A549 (cell line): ENCODE data around the gene LAMTOR5.

Source experiments
- BHLHE40 ChIP-seq: IDR thresholded peaks from 2 replicates; pipeline ENCODE4 v1.6.1; 2012; ENCODE audit warnings: low read depth, low read length, inconsistent platforms
- CTCF ChIP-seq: fragments of >200 bp; sonication (Bioruptor Twin); formaldehyde crosslinking; IDR thresholded peaks from 3 replicates; pipeline ENCODE4 v1.5.1; 2016
- E2F6 ChIP-seq: IDR thresholded peaks from 2 replicates; pipeline ENCODE4 v1.6.1; 2012; ENCODE audit warnings: low read depth, borderline replicate concordance
- FOSL2 ChIP-seq, 2 experiments: fragments of 450-650 bp in 1 of 2; fragments of >200 bp in 1 of 2; sonication (Bioruptor Twin) in 1 of 2; formaldehyde crosslinking; IDR thresholded peaks; 2 replicates each; pipeline versions ENCODE4 v1.5.0 to v1.6.1; 2016 to 2020; ENCODE audit warnings: mild to moderate bottlenecking in 1 of 2, moderate library complexity in 1 of 2
- HOXB5 ChIP-seq: fragments of 250-450 bp; sonication (Bioruptor Pico); IDR thresholded peaks from 2 replicates; pipeline ENCODE4 v1.5.0; 2020; ENCODE audit warnings: mild to moderate bottlenecking, moderate library complexity
- POLR2A ChIP-seq: IDR thresholded peaks from 2 replicates; pipeline ENCODE4 v1.6.1; 2012; ENCODE audit warnings: mild to moderate bottlenecking, low read length
- RCOR1 ChIP-seq: fragments of 150-350 bp; IDR thresholded peaks from 2 replicates; pipeline ENCODE4 v1.6.1; 2014; ENCODE audit warnings: antibody characterized with exemption, low read length, low read depth
- RNF2 ChIP-seq: fragments of 200-600 bp; sonication (generic); IDR thresholded peaks from 2 replicates; pipeline ENCODE4 v1.6.1; 2016; ENCODE audit warnings: low read depth, mild to moderate bottlenecking, antibody characterized with exemption, moderate library complexity, borderline replicate concordance
- SMC3 ChIP-seq: fragments of >200 bp; sonication (Bioruptor Twin); formaldehyde crosslinking; IDR thresholded peaks from 3 replicates; pipeline ENCODE4 v1.6.1; 2018; ENCODE audit warnings: inconsistent platforms
- ZFP36 ChIP-seq: fragments of 450-650 bp; IDR thresholded peaks from 2 replicates; pipeline ENCODE4 v1.6.1; 2014; ENCODE audit warnings: borderline replicate concordance; ENCODE audit not compliant: partially characterized antibody

GRCh38 chr1:110452330-110452729, 44.8 kb upstream of the LAMTOR5 start:
- TF ChIP-seq ZFP36: no peak
- no peak for TF ChIP-seq BHLHE40
- no peak for TF ChIP-seq POLR2A
- no peak for TF ChIP-seq RCOR1
- TF ChIP-seq CTCF: no peak
- TF ChIP-seq SMC3: no peak
- no peak for TF ChIP-seq RNF2
- TF ChIP-seq E2F6: no peak
- TF ChIP-seq FOSL2 (IDR thresholded peaks at IDR 0.05): no peak
- TF ChIP-seq FOSL2 (CRISPR knock-in tag; IDR thresholded peaks at IDR 0.05): no peak
- no peak for TF ChIP-seq HOXB5 (CRISPR knock-in tag)
